HG03060 (cell line): Measurements from ENCODE around the gene PIEZO2.
A peak's percentile ranks its signal among the peaks of the same experiment; 100 is the strongest.
"Not testable (repeated sequence)": the region's sequence is repeated elsewhere in the genome, so short reads cannot be mapped to it uniquely, and the experiment has no call there.

ENCODE experiments used
- ATAC-seq: cut with Tn5 transposase; IDR thresholded peaks from one replicate; pipeline ENCODE4 v1.9.1; 2021; ENCODE audit warnings: low read depth, moderate number of reproducible peaks; ENCODE audit not compliant: unreplicated experiment

Gene PIEZO2

DNA sequence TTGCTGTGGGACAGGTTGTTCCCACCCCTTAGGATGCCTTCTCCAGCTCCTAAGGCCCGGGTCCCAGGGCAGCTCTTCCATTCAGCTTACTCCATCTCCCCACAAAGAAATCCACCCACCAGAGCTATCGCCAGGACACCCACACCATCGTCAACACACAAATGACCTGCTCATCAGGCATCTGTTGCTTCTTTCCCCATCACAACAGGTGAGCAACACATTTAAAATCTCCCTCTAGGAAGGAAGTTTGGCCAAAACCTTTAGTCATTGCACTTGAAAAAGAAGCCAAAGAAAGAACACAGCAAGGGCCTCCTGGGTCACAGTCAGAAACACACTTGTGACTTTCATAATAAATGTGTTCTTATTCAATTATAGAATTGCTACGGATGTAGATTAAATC, 289.0 kb downstream of the PIEZO2 start:
- no peak for ATAC-seq

DNA sequence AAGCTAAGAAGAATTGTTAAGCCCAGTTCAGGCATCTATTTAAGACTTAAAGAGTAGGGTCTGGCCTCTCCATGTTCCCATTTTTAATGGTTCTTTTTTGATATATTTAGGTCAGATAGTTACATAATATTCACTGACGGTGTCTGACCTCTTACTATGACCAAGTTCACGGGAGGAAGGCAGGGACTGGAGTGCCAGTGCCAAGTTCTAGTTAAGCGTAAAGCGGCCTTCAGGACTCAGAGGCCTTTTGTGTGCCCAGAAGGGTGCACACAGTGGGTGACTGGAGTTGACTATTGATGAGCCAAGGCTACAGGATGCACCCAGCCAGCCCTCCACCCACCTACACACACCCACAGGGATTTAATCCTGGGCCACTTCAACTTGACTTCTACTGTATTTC, 290.9 kb downstream of the PIEZO2 start:
- ATAC-seq = no peak

DNA sequence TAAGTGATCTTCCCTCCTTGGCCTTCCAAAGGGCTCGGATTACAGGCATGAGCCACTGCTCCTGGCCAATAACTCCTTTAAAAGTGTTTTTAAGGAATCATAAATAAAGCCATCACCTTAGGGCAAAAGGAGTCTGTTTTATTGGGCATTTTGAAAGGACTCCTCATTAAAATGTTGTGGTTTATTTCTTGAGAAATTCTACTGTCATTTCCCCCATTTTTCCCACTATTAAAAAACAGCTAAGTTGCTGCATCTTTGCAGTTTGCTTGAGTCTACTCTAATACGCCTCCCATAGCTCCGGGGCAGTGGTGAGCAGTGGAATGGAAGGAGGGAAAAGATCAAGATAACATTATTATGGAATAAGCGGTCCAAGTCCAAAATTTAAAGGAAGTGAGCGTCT, 293.2 kb downstream of the PIEZO2 start:
- ATAC-seq = no peak

DNA sequence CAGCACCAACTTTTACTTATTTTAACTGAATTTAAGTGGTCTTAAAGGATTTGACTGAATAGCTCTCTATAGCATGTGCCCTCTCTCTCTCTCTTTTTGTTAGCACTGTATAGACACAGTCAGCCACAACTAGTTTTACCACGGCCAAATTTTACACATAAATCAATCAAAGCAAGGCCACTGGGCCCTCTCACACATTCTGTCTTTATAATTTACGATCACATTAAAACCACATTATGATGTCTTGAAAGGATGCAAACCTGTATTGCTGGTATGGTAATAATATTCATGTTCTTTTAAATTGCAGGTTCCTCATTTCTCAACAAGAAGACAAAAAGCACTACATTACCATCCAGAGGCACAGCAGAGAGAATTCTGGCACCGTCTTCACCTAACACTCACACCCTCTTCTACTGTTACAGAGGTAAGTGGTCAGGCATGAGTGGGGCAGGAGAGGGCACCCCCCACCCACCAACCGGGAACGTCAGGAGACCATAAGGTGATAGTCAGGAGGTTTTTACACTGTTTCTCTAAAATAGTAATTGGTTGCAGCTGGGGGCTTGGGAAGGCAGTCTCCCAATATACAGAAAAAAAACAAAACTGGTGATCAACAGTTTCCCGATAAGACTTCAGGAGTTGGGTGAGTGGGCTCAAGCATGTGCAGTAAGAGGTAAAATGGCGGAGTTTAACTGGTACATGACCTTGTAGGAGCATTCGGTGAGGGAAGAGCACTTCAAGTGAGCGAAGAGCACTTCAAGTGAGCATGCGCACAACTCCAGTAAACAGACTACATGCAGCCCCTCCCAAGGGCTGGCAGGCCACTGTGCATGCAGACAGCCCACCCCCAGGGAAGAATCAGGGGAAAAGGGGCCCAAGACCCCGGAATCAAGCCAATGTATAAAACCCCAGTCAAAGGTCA, 296.7 kb downstream of the PIEZO2 start:
- no peak for ATAC-seq

DNA sequence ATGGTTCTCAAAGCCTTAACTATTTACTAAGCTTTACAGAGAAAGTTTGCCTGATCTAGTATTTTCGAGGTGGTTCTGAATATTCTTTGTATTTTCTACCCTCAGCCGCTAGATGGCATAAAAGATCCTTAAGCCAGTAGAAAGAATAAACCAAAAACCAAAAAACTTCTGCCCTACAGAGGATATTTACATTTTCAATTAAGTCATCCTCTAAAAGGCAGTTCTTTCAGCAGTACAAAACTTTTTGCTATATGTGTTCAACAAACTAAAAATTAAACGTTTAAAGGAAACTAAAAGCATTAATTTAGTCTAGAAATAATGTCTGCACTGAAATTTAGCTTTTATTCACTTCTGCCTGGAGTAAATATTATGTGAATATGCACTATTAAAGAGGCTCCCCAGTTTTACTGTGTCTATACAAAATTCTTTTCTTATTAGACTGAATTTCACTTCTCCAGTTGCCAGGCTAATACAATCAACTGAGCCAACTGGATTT, 297.5 kb downstream of the PIEZO2 start:
- ATAC-seq = peak; percentile 37

DNA sequence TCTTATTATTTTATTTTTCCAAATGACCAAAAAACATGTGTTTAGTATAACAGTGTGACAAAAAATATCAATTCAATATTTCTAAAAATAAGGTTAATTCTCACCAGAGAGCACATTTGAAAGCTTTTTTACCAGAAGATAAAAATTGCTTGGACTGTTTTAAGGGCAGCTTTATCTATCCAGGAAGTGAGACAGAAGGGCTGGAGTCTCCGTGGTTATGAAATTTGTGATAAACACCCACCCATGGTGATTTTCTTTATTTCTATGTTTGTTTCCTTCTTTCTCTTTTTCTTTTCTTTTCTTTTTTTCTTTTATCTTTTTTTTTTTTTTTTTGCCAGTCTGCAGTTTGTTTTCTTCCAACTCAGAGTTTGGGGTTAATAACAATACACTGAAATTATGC, 298.5 kb downstream of the PIEZO2 start:
- no peak for ATAC-seq

DNA sequence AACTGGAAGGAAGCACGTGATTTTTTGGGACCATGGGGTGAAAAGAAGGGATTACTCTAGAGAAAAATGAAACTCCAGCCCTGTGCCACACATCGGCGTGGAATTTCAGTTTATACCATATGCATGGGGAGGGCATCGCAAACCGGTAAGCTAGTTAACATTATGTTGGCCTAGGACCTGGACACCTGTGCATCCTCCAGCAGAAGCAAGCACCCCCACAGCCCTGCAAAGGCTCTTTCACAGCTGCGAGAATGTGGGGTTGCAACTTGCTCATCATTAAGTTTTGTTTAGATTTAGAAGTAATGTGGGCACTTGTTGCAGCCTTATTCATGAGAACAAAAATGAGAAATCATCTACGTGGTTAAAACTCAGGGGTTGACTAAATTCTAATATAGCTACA, 299.2 kb downstream of the PIEZO2 start:
- ATAC-seq = no peak

DNA sequence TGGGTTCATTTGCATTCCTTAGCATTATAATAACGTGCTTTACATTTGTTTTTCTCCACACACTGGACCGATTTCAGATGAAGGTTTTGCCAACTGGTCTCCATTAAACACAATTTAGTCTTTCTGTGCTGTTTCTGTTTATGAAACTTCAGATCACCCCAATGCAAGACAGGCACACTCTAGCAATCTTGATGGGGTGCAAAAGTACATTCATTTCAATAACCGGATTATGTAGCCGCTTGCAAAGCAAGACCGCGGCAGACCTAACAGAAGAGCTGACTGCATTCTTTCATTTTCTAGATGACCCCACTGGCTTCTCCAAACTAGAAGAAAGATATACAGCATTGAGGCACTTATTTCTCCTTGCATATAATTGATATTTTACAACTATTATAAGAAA, 301.5 kb downstream of the PIEZO2 start:
- no peak for ATAC-seq

DNA sequence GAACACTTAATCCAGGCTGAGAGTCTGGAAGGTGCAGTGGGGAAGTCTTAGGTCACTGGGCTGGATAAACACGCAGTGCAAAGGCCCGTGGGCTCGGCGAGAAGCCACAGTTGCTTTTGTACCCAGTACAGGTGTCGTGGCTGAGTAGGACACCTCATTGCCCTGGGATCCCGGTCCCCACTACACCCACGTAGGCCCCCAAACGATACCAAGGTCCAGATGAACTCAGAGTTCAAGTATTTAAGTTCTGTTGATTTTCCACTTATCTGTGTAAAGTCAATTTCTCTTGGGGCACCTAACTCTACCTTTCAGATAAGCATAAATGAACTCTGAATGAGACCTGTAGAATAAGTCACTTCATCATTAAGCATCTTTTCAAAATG, 302.0 kb downstream of the PIEZO2 start:
- ATAC-seq = no peak

DNA sequence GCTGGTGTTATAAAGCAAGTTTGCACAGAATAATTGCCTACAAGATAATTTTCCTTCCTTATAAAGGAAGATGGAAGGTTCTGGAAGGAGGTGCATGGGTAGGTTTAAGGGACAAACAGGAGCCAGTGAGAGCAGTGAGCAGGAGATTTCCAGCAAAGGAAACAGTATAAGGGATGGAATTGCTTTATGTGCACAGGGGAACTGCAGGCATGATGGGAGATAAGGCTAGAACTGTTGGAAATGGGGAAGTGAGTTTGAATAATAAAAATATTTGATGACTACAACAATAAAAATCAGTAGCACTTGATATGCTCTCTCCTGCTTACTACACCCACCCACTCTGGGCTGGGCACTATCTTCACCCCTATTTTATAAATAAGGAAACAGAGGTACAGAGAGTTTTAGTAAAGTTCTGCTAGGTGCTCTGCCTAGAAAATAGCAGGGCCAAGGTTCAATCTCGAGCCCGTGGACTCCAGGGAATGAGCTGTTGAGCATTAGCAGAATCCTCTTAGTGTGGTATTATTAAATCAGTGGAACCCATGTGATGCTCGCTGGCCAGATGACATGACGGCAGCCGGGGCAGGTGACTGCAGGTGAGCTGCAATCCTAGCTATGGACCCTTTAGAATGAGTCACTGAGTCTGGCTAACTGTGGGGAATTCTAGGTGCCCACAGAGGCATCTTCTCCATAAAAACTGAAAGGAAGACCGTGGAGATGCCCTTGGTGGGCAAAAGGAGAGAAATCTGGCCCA, 302.5 kb downstream of the PIEZO2 start:
- no peak for ATAC-seq

DNA sequence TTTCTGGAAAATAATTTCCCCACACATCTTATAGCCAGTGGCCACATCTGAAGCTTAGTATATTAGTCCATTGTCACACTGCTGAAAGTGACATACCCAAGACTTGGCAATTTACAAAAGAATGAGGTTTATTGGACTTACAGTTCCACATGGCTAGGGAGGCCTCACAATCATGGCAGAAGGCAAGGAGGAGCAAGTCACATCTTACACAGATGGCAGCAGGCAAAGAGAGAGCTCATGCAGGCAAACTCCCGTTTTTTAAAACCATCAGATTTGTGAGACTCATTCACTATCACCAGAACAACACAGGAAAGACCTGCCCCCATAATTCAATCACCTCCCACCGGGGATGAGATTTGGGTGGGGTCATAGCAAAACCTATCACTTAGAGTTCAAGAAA, 303.3 kb downstream of the PIEZO2 start:
- not testable (repeated sequence) for ATAC-seq

DNA sequence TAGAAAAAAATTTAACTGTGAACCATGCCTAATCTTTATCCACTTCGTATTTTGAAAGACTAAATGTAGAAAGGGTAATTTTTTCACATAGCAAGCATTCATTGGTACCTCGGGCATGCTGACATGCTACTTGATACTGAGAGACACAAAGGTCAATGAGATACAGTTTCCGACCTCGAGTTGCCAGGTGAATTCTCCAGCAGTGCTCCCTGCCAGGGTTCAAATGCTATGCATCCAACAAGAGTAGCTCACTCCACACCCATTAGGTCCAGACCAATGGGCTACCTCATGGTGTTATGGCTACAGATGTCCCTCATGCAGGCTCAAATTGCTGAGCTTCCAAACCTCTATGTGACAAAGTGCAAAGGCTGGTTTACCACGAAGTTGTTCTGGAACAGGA, 305.8 kb downstream of the PIEZO2 start:
- no peak for ATAC-seq

DNA sequence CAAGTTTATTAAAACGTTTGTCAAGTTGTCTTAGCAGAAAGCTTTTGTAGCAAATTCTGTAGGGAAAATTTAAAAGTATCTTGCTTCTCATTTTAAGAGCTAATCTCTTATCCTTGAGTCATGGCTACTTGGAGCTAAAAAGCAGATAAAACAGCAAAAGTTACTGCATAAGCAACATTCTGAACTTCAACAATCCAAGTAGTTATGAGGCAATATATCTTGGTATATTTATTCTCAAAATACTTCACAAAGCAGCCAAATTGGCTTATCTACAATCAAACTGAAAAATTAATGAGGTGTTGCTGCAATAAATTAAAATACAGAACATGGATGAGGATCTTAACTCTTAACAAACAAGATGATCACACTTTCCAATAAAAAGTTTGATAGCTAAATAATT, 306.5 kb downstream of the PIEZO2 start:
- no peak for ATAC-seq

DNA sequence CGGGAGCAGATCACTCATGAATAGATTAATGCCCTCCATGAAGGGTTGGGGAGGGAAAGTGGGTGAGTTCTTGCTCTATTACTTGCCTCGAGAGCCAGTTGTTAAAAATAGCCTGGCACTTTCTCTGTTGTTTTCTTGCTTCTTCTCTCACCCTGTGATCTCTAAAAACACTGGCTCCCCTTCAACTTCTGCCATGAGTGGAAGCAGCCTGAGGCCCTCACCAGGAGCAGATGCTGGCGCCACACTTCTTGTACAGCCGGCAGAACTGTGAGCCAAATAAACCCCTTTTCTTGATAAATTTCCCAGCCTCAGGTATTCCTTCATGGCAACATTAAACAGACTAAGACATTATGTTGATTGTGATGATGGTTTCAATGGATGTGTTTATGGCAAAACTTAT, 307.0 kb downstream of the PIEZO2 start:
- ATAC-seq = no peak

DNA sequence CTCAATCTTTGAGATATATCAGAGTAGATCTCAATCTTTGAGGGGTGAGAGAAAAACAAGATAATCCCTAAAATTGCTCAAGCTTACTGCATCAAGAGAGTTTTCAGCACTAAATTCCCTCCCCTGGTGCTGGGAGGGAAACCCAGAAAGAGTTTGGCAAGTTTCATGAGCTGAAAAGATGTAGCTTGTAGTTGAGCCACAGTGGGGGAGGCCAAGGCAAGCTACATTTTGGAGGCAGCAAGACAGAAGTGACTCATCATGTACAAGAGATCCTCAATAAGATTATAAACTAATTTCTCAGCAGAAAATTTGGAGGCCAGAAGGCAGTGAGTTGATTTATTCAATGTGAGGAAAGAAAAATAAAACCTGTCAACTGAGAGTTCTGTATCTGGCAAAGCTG, 308.2 kb downstream of the PIEZO2 start:
- no peak for ATAC-seq

DNA sequence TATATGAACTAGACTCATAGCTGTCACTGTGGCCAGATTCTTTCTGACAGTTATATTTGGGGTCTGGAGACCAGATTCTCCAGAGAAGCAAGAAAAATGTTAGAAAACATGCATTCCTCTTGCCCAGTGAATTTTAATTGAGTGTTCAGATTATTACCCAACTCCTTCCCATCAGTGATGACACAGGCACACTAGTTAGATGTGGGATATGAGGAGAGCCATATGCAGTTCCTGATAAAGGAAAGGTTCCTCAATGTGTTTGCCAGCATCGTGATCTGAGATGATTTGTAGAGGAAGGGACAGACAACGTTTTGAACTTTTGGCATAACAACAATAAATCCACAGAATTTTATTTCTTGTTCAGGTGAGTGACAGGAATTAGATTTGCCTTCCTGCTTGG, 308.6 kb downstream of the PIEZO2 start:
- no peak for ATAC-seq

DNA sequence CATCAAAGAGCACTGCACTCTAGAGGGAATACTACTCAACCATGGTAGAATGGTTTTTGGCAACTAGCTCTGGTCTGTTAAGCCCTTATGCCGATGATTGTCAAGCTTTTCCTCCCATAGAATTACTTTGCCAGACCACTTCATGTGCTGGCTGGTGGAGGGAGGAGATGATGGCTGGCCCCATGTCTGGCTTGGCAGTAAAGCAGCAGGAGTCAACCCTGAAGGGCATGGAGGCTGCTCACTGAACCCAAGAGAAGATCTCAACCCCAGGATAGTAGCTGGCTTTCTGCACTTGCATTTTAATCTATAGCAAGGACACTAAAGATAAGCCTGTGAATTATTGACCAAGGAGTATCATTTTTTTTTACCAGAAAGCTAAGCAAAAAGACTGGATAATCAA, 309.9 kb downstream of the PIEZO2 start:
- ATAC-seq = no peak

DNA sequence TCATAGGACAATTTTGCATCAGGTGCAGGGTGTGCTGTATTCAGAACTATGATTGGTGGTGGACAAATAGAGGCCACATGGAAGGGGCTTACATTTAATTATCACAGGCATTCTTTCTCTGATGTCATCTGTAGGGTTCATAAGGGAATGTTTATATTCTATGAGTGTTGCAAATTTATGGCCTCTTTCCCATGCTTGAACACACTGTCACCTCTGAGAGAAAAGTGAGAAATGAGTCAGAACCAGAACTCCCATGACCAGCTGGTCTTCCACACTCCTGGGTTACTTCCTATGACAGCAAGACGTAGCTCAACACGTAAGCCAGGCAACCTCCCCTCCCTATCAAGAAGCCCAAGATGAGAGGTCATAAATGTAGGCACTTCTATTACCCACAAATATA, 310.8 kb downstream of the PIEZO2 start:
- no peak for ATAC-seq

DNA sequence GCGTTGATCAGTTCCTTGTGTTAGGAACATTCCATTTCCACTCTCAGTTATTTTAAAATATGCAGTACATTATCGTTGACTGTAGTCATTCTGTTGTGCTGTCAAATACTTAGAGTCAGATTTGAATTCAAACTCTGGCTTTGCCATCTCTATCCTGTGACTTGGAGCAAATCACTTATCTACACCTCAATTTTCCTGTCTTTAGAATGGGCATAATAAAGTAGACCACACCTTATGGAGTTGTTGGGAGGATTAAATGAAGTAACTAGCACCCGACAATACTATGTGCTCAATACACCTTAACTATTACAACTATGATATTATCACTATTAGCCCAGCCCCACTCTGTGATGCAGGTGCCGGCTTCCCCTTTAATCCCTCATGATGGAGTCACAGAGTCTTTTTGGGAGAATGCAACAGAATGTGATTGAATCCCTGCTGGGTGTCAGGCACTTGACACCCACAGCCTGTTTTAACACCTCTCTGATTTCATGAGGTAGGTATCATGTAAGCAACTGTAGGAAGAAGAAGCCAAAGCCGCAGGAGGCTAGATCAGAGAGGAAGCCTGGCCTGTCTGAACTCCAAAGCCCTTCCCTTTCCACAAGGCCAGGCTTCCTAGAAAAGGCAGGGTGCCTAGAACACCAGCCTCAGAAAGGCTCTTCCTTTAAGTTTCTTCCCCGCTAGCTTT, 315.1 kb downstream of the PIEZO2 start:
- ATAC-seq = no peak

DNA sequence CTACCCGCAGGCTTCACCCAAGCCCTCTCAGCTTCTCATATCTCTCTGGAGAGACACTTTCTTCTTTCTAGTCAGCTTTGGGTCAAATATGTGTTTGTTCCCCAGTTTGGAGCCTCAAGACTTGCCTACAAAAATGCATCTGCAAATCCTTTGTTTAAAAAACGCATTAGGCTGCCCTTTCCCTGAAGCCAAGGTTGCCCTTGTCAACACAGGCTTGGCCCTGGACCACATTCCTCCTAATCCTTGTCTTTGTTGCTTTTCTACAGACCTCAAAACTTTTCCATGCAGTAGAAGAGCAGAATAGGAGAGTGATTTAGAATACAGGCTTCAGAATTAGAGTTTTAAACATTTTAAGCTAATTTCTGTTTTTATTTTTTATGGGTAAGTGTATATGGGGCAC, 315.7 kb downstream of the PIEZO2 start:
- no peak for ATAC-seq

DNA sequence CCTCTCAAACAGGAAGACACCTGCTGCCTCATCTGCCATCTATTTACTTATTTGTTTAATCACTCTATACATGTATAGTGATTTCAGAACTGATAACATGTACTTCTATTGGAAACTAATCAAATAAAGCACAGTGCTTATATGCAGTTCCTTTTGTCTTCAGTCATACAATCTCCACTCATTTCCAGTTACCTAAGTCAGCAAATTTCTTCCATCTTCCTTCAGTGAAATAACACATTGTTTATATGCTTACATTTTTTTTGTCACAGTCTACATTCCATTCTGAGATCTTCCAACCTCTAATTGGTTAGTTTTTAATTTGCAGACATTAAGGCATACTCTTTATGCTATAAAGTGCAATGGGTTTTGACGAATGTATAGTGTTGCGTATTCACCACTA, 323.0 kb downstream of the PIEZO2 start:
- ATAC-seq = no peak
